H1 (cell line): ENCODE results near the gene CGREF1. TPM values are rescaled to one million over a fixed set of nuclear protein-coding genes. Genes with fewer than 3 reads are reported as not detected.

Experiments
- CTCF ChIA-PET: fragments of 300-600 bp; sonication (Branson Sonifier 250); formaldehyde crosslinking; loops from one replicate; lab custom pipeline; 2021; ENCODE audit not compliant: partially characterized antibody; lab: Charles Lee
- POLR2A ChIA-PET: fragments of 300-600 bp; sonication (Branson Sonifier 250); formaldehyde crosslinking; loops from one replicate; lab custom pipeline; 2021; ENCODE audit warnings: inconsistent platforms; ENCODE audit not compliant: partially characterized antibody; lab: Charles Lee
- DNase-seq, 2 experiments: peaks; one replicate each; pipeline versions ENCODE4 v3.0.0 to v3.0.0-alpha.2; 2010 to 2022; ENCODE audit warnings: low spot score in 2 of 2, low read depth in 1 of 2, mixed read lengths in 1 of 2
- FAIRE-seq: peaks from 2 replicates; lab custom pipeline; 2011; peaks lifted over from hg19 to GRCh38; lab: Jason Lieb, UNC
- H2AFZ ChIP-seq: 2 replicates; pipeline ENCODE4 v1.8.1; 2012; ENCODE audit warnings: low read length, inconsistent platforms
- H2AK5ac ChIP-seq: 2 replicates; pipeline ENCODE4 v1.6.1; 2013; ENCODE audit warnings: low read depth, low read length
- H2BK120ac ChIP-seq: replicated peaks from 2 replicates; pipeline ENCODE3; 2013; ENCODE audit warnings: low read depth, low read length, inconsistent platforms
- H2BK12ac ChIP-seq: 2 replicates; pipeline ENCODE4 v1.6.1; 2013; ENCODE audit warnings: low read depth, low read length
- H2BK15ac ChIP-seq: 2 replicates; pipeline ENCODE4 v1.6.1; 2013; ENCODE audit warnings: low read length
- H2BK20ac ChIP-seq: 2 replicates; pipeline ENCODE4 v1.6.1; 2013; ENCODE audit warnings: low read length
- H2BK5ac ChIP-seq: 2 replicates; pipeline ENCODE4 v1.6.1; 2013; ENCODE audit warnings: low read depth, low read length
- H3K14ac ChIP-seq: 2 replicates; pipeline ENCODE4 v1.6.1; 2013; ENCODE audit warnings: inconsistent platforms; ENCODE audit not compliant: insufficient read length
- H3K18ac ChIP-seq: 2 replicates; pipeline ENCODE4 v1.6.1; 2013; ENCODE audit warnings: low read length; ENCODE audit errors: extremely low read depth
- H3K23ac ChIP-seq: 2 replicates; pipeline ENCODE4 v1.6.1; 2013; ENCODE audit warnings: inconsistent platforms; ENCODE audit not compliant: insufficient read length
- H3K23me2 ChIP-seq: 2 replicates; pipeline ENCODE4 v1.6.1; 2013; ENCODE audit warnings: low read depth, low read length
- H3K27ac ChIP-seq: 2 replicates; pipeline ENCODE4 v1.6.1; 2011; ENCODE audit warnings: low read depth, low read length, inconsistent platforms
- H3K27me3 ChIP-seq, 4 experiments: replicated peaks in 1 of 4; 1 replicate in 1 of 4; 2 replicates in 3 of 4; pipeline versions ENCODE4 v1.6.1 to v1.8.1; 2011 to 2013; ENCODE audit warnings: low read length in 3 of 4, mild to moderate bottlenecking in 3 of 4, inconsistent platforms in 2 of 4, mixed read lengths in 2 of 4, moderate library complexity in 1 of 4; ENCODE audit not compliant: control insufficient read depth in 3 of 4, insufficient read depth in 3 of 4; ENCODE audit errors: extremely low read depth in 1 of 4
- H3K36me3 ChIP-seq, 4 experiments: 2 replicates each; pipeline versions ENCODE4 v1.6.1 to v1.8.1; 2011 to 2013; ENCODE audit warnings: mild to moderate bottlenecking in 4 of 4, low read length in 3 of 4, moderate library complexity in 2 of 4, control low read depth in 1 of 4, inconsistent platforms in 1 of 4; ENCODE audit not compliant: insufficient read depth in 4 of 4, control insufficient read depth in 2 of 4
- H3K4ac ChIP-seq: replicated peaks from 2 replicates; pipeline ENCODE3; 2013; ENCODE audit warnings: low read length, low read depth, mixed read lengths, inconsistent platforms; ENCODE audit not compliant: insufficient read length
- H3K4me1 ChIP-seq, 4 experiments: replicated peaks in 1 of 4; 1 replicate in 1 of 4; 2 replicates in 3 of 4; pipeline versions ENCODE4 v1.6.1 to v1.8.1; 2011 to 2013; ENCODE audit warnings: low read length in 3 of 4, inconsistent platforms in 2 of 4, mixed read lengths in 1 of 4; ENCODE audit not compliant: insufficient read depth in 4 of 4, control insufficient read depth in 3 of 4
- H3K4me2 ChIP-seq, 2 experiments: 2 replicates each; pipeline versions ENCODE4 v1.6.1 to v1.8.1; 2011 to 2013; ENCODE audit warnings: low read depth in 2 of 2, low read length in 2 of 2, control low read depth in 1 of 2, inconsistent platforms in 1 of 2, mild to moderate bottlenecking in 1 of 2; ENCODE audit not compliant: insufficient read depth in 1 of 2
- H3K4me3 ChIP-seq, 4 experiments: fragments of 200-600, 300-600 bp in 1 of 4; sonication (generic), shearing (Covaris generic), sonication (Bioruptor Twin) in 1 of 4; 2 replicates each; pipeline versions ENCODE4 v1.5.1 to v1.8.1; 2011 to 2016; ENCODE audit warnings: low read length in 4 of 4, low read depth in 3 of 4, control low read depth in 2 of 4, inconsistent platforms in 2 of 4, mild to moderate bottlenecking in 2 of 4, mixed read lengths in 1 of 4, moderate library complexity in 1 of 4; ENCODE audit not compliant: insufficient read depth in 2 of 4; ENCODE audit errors: extremely low read depth in 1 of 4
- H3K56ac ChIP-seq: replicated peaks from 2 replicates; pipeline ENCODE3; 2013; ENCODE audit warnings: low read depth, mild to moderate bottlenecking, mixed read lengths, low read length, inconsistent platforms; ENCODE audit not compliant: insufficient read length
- H3K79me1 ChIP-seq: 2 replicates; pipeline ENCODE4 v1.6.1; 2013; ENCODE audit warnings: low read depth, low read length, control low read depth
- H3K79me2 ChIP-seq, 2 experiments: 2 replicates each; pipeline versions ENCODE4 v1.6.1 to v1.8.1; 2012 to 2013; ENCODE audit warnings: low read length in 2 of 2, mild to moderate bottlenecking in 2 of 2, inconsistent platforms in 1 of 2; ENCODE audit not compliant: insufficient read depth in 2 of 2, control insufficient read depth in 1 of 2
- H3K9ac ChIP-seq, 4 experiments: replicated peaks in 1 of 4; 1 replicate in 1 of 4; 2 replicates in 3 of 4; pipeline versions ENCODE4 v1.6.1 to v1.8.1; 2011 to 2013; ENCODE audit warnings: low read depth in 3 of 4, low read length in 3 of 4, control low read depth in 2 of 4, mild to moderate bottlenecking in 2 of 4, moderate library complexity in 2 of 4, inconsistent platforms in 1 of 4; ENCODE audit errors: extremely low read depth in 1 of 4
- H3K9me3 ChIP-seq, 2 experiments: 2 replicates each; pipeline versions ENCODE4 v1.6.1 to v1.8.1; 2012 to 2013; ENCODE audit warnings: mild to moderate bottlenecking in 2 of 2, moderate library complexity in 2 of 2, control low read depth in 1 of 2, inconsistent platforms in 1 of 2, low read depth in 1 of 2, low read length in 1 of 2, mixed read lengths in 1 of 2; ENCODE audit not compliant: insufficient read depth in 2 of 2
- H4K20me1 ChIP-seq, 2 experiments: replicated peaks in 1 of 2; 2 replicates each; pipeline versions ENCODE3 to v1.8.1; 2011 to 2013; ENCODE audit warnings: inconsistent platforms in 2 of 2, low read length in 2 of 2, mild to moderate bottlenecking in 1 of 2; ENCODE audit not compliant: insufficient read depth in 2 of 2, control insufficient read depth in 1 of 2
- H4K5ac ChIP-seq: 2 replicates; pipeline ENCODE4 v1.6.1; 2013; ENCODE audit warnings: low read length, low read depth, mixed read lengths, inconsistent platforms; ENCODE audit not compliant: insufficient read length
- H4K8ac ChIP-seq: 2 replicates; pipeline ENCODE4 v1.8.0; 2013; ENCODE audit warnings: mild to moderate bottlenecking, moderate library complexity, low read length, inconsistent platforms; ENCODE audit not compliant: insufficient read depth; ENCODE audit errors: extremely low read depth
- H4K91ac ChIP-seq: replicated peaks from 2 replicates; pipeline ENCODE3; 2013; ENCODE audit warnings: low read length, mixed read lengths, inconsistent platforms; ENCODE audit not compliant: insufficient read length
- CBX8 ChIP-seq: fragments of 300-800, 300-1000 bp; sonication (generic); IDR thresholded peaks from 2 replicates; pipeline ENCODE4 v1.7.1; 2016; ENCODE audit warnings: low read depth, low read length, borderline replicate concordance
- CHD1 ChIP-seq: IDR thresholded peaks from 2 replicates; pipeline ENCODE4 v1.6.1; 2012; ENCODE audit warnings: low read depth, low read length, improper control_type of control experiment
- CTCF ChIP-seq, 3 experiments: IDR thresholded peaks; 1 replicate in 2 of 3; 2 replicates in 1 of 3; pipeline versions ENCODE4 v1.5.1 to v1.6.1; 2011; ENCODE audit warnings: low read length in 3 of 3, mild to moderate bottlenecking in 3 of 3, inconsistent platforms in 2 of 3, low read depth in 1 of 3, moderate library complexity in 1 of 3; ENCODE audit not compliant: insufficient read depth in 1 of 3; ENCODE audit errors: control extremely low read depth in 1 of 3
- E2F6 ChIP-seq: IDR thresholded peaks from 2 replicates; pipeline ENCODE4 v1.6.1; 2012; ENCODE audit warnings: inconsistent platforms
- HDAC6 ChIP-seq: IDR thresholded peaks from one replicate; pipeline ENCODE4 v1.7.1; 2012; ENCODE audit warnings: low read depth, mild to moderate bottlenecking, inconsistent platforms, low read length, moderate library complexity
- POLR2A ChIP-seq, 2 experiments: IDR thresholded peaks; 1 replicate in 1 of 2; 2 replicates in 1 of 2; pipeline ENCODE4 v1.6.1; 2011; ENCODE audit warnings: low read depth in 2 of 2, low read length in 2 of 2, mild to moderate bottlenecking in 2 of 2; ENCODE audit errors: control extremely low read depth in 1 of 2
- RAD21 ChIP-seq, 2 experiments: IDR thresholded peaks in 1 of 2; conservative IDR thresholded peaks in 1 of 2; 2 replicates each; pipeline ENCODE4 v1.6.1; 2011; ENCODE audit warnings: low read depth in 2 of 2, low read length in 2 of 2, improper control_type of control experiment in 1 of 2, inconsistent platforms in 1 of 2, mild to moderate bottlenecking in 1 of 2, moderate library complexity in 1 of 2
- WGBS, 2 experiments: shearing (Covaris generic) in 1 of 2; methylation state at CpG; one replicate each; pipeline versions ENCODE4 v1.1.6 to v1.1.7; 2013 to 2015; ENCODE audit warnings: low lambda C conversion rate in 2 of 2, mixed read lengths in 2 of 2, inconsistent platforms in 1 of 2, low coverage in 1 of 2, missing lambda C conversion rate in 1 of 2; ENCODE audit not compliant: insufficient replicate concordance in 2 of 2, insufficient coverage in 1 of 2, insufficient read length in 1 of 2; ENCODE audit errors: extremely low coverage in 1 of 2, missing lambda C conversion rate in 1 of 2; 5-methylcytosine and 5-hydroxymethylcytosine counted together
- polyA plus RNA-seq, 7 experiments: library from polyadenylated mRNA; depleted of rRNA in 3 of 7; stranded (reverse) in 5 of 7; unstranded in 2 of 7; fragments of >200 nt in 5 of 7; fragments of 200-250 nt in 2 of 7; gene quantifications; 1 replicate in 5 of 7; 2 replicates in 1 of 7; 4 replicates in 1 of 7; pipeline versions ENCODE4 v1.2.1 to v1.2.3, GENCODE V29; 2011 to 2013; ENCODE audit warnings: missing spikeins in 2 of 7, mixed read lengths in 2 of 7
- total RNA-seq: library from RNA; stranded (reverse); fragmentation: NEBNext Ultra II Directional; extraction: Animal tissue kit (Norgen Biotek cat#: 25700); gene quantifications from 2 replicates; pipeline ENCODE4 v1.2.1, GENCODE V29; 2021

Gene CGREF1
- total and polyA plus RNA-seq, 2 of the 8 experiments (the other 6 are each of a cell fraction or from before 2014, with no cell fraction given): 2.5 to 3.4 TPM

- no peak overlapping the region for H3K18ac ChIP-seq
- no peak overlapping the region for H3K4me2 ChIP-seq
- no peak overlapping the region for H4K8ac ChIP-seq
- no peaks in the 10 kb centered on the region for H4K20me1 ChIP-seq
- H2BK20ac ChIP-seq: no peak overlapping the region
- 0 out of 2 replicates have a peak overlapping the region, but pooled peaks have one; percentile 10 for H2AK5ac ChIP-seq
- H3K4me1 ChIP-seq: peaks cover 0 to 2% (median under 1%) of the 10 kb centered on the region in 4 experiments; a peak in 2 of 7 replicates
- H3K23ac ChIP-seq: no peak overlapping the region
- H3K27me3 ChIP-seq: no peaks in the 10 kb centered on the region
- FAIRE-seq (no peak), DNase-seq (no peak)
- H2BK12ac ChIP-seq: no peak overlapping the region
- H2BK15ac ChIP-seq: peak overlapping the region; percentile 88; the same call in 1 of the 2 replicates
- no peak overlapping the region for H3K27ac ChIP-seq
- H4K91ac ChIP-seq: no peak overlapping the region
- H3K4me3 ChIP-seq: no peak overlapping the region
- H3K4ac ChIP-seq: no peak overlapping the region
- POLR2A ChIA-PET: interaction anchor here (0.8 to 3.4 kb wide), 7 partner anchors 15 to 150 kb away, joined by 3 to 10 read pairs (median 3); partner anchors contain the start of genes ATRAID, OST4, PREB and SLC5A6
- H3K56ac ChIP-seq: no peak overlapping the region
- H3K23me2 ChIP-seq: no peaks in the 10 kb centered on the region
- no peak overlapping the region for H2AFZ ChIP-seq
- TF ChIP-seq RAD21 (IDR thresholded peaks at IDR 0.05 in 1 of 2, conservative IDR thresholded peaks at IDR 0.05 in 1 of 2; ENCODE audit: low read depth in 2 of 2, low read length in 2 of 2): peak in 1 of 2 experiments; percentile 37; a peak in 2 of 4 replicates
- TF ChIP-seq CTCF (IDR thresholded peaks at IDR 0.05; ENCODE audit: control extremely low read depth in 1 of 3, insufficient read depth in 1 of 3, low read depth in 1 of 3, low read length in 3 of 3): peak in 1 of 3 experiments; percentile 17; a peak in 1 of 4 replicates
- TF ChIP-seq POLR2A (IDR thresholded peaks at IDR 0.05; ENCODE audit: control extremely low read depth in 1 of 2, low read depth in 2 of 2, low read length in 2 of 2): no peak
- TF ChIP-seq HDAC6: no peak
- TF ChIP-seq E2F6: no peak
- no peak for TF ChIP-seq CBX8
- no peak for TF ChIP-seq CHD1
- TF ChIP-seq, all 59 proteins: peak for 2
- Histone ChIP-seq H3K14ac (no peak overlapping the region), H2BK5ac (no peak overlapping the region), H3K79me2 (no peaks in the 10 kb centered on the region), H3K9me3 (no peaks in the 10 kb centered on the region), H3K36me3 (no peaks in the 10 kb centered on the region), H4K5ac (no peak overlapping the region), H3K79me1 (no peaks in the 10 kb centered on the region; the same call in 1 of the 2 replicates), H3K9ac (no peak overlapping the region), H2BK120ac (no peak overlapping the region)
- 83% methylated on average over 19 of the region's 19 CpGs; no CpG with 5 or more reads in 1 of the 2 experiments for WGBS, 2 experiments
- CTCF ChIA-PET: interaction anchor here (0.7 to 12.7 kb wide), 38 partner anchors 11 to 205 kb away, joined by 3 to 120 read pairs (median 6); partner anchors contain the start of genes ABHD1, KHK, PREB and PRR30
Measured at GRCh38 chr2:27099334-27099955, 19.5 kb downstream of the CGREF1 start.
